ENCODE data around the gene TAS1R2.
A peak's percentile ranks its signal among the peaks of the same experiment; 100 is the strongest.
"Not testable (repeated sequence)": the region's sequence is repeated elsewhere in the genome, so short reads cannot be mapped to it uniquely, and the experiment has no call there.

TAS1R2 gene

DNA sequence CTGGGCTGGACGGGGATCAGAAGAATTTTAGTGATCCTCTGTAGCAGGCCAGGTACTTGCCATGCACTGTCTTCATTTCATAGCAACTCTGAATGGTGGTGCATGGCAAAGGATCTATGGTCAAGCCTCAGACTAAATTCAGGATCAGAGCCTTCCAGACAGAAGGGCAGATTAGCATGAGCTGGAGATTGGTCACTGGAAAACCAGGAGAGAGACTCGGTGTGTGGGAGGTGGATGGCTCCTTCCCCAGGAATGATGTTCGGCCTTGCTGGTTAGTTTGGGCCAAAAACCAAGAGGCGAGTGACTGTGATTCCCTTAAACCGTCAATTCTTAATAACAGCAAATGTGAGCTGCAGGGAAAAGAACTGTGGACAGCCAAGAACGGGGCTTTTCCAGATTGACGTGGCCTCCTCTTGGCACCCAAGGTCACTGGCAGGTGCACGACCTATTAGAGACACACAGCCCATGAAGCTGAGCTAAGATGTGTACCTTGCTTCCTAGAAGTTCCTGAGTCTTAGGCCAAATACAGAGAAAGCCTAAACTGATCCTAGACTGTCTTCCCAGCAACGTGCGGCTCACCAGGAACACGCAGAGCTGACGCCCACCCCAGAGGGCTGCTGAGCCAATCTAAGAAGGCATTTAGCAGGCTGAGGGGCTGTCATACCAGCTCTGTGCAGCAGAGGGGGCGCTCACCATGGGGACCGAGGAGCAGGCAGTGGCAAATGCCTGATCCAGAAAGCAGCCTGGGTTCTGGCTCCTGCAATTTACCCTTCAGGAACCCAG, 24.4 kb upstream of the TAS1R2 start:
- peak; percentile 90 for DNase-seq

- DNase-seq, result no peak
Observed at GRCh38 chr1:18883079-18883478, 23.6 kb upstream of the TAS1R2 start.

DNA sequence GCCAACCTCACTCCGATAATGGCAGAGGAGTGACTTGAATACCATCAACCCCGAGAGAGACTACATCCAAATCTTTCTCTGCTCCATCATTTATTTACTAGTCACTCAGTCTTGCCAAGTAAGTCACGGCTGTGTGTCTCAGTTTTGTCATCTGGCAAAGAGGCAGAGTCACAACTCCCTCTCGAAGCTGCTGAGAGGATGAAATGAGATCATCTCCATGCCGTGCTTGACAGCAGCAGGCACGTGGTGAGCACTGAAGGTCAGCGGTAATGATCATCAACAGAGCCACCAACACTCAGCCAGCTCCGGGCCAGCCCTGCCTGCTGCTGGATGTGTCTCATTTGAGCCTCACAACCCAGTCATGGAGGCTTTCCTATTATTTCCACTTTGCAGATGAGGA, 23.0 kb upstream of the TAS1R2 start:
- peak; percentile 31 for DNase-seq

DNA sequence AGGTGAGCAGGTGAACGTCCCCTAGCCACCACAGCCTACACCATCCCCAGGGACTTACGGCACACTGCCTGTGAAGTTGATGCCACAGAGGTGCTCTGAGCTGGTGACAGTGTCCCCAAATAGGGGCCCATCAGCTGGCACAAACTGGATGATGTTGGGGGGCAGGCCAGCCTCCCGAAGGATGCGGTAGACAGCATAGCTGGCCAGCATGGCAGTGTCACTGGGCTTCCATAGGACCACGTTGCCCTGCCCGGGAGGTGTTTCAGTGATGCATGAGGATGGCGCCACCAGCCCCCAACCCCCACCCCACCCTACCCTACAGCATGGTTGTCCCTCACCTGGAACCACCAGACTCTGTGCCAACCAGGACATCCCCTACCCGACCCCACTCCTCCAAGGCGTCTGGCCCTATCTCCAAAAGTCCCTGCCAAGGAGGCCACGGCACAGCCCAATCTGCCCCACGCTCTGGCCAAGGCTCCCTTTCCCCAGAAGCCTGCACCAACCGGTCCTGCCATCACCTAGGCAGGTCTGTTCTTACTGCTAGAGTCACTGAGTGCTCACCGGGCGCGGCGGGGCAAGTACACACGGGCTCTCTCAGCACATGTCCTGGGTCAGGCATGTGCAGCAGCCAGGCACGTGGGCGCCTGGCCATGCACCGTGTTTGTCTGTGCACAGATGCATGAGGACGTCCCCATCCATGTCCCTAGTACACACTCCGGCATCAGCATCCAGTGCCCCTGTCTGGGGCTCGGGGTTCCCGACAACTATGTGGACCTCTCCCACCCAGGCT, 22.4 kb upstream of the TAS1R2 start:
- DNase-seq, result no peak

DNA sequence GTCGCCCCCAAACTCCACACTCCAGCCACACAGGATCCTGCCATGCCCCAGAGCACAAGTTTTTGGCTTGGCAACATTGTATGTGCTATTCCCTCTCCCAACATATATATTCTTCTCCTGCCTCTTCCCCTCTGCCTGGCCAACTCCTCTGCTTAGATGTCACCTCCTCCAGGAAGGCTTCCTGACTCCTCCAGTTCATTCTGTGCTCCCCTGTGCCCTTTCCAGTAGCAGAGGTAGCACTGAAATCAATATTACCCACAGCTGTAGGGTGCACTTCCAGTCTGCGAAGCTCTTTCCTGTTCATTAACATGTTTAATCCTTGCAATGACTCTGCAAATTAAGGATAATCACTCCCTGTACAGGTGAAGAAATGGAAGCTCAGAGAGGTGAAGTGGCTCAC, 21.7 kb upstream of the TAS1R2 start:
- no peak for DNase-seq

DNA sequence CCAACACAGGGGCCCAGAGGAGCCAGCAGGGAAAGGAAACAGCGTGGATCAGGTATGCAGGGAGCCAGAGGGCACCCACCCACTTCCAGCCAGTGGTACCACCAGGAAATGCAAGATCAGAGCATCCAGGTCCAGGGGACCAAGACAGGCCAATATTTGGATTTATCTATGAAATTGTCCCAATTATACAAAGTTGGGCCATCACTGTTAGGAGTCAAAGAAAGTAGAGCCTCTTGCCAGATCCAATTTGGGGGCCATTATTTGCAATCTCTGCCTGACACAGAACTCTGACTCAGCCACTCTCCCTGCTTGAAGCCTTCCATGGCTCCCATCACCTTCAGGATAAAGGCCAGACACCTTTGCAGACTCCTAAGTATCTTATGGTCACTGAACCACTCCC, 21.1 kb upstream of the TAS1R2 start:
- DNase-seq, result no peak

DNA sequence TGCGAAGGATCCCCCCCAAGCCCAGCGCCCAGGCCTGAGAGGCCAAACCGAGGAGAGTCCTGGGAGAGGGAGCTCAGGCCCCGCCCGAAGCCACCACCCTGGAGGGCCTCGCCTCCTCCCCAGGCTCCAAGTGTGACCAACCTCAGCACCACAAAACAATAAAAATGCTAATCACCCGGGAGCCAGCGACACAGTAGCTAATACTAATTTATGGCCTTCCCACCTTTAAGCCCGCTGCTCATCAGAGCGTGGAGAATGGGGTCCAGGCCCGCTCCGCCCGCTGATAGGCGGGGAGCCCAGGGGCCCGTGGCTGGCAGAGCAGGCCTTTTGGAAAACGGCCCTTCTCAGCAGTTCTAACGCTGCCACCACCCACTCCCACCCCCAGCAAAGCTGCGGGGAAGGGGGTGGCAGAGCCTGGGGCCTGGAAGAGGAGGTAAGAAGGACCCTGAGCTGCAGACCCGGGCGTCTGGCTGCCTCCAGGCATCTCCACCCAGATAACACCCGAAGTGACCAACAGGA, 20.4 kb upstream of the TAS1R2 start:
- DNase-seq, result peak; percentile 96

- DNase-seq, result no peak
Observed at GRCh38 chr1:18879215-18879790, 19.8 kb upstream of the TAS1R2 start.

GRCh38 chr1:18878538-18879214, 19.2 kb upstream of the TAS1R2 start:
- no peak for DNase-seq

GRCh38 chr1:18877282-18877681, 17.8 kb upstream of the TAS1R2 start:
- DNase-seq, result no peak

GRCh38 chr1:18876210-18876609, 16.8 kb upstream of the TAS1R2 start:
- no peak for DNase-seq

DNA sequence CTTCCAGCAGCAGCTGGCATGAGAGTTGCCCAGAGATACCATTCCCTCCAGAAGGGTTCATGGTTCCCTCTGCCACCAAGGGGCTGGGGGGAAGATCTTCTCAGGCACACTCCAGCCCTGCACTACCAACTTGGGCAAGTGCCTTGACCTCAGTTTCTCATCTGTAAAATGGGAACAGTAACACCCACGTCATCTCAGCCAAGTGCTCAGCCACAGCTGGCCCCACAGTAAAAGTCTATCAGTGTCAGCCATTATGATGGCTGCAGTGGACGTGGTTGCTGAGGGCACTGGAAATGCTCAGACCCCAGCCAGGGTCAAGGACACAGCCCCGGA, 16.3 kb upstream of the TAS1R2 start:
- no peak for DNase-seq

- peak; percentile 94 for DNase-seq
Observed at GRCh38 chr1:18875107-18875795, 15.8 kb upstream of the TAS1R2 start.

- DNase-seq, result no peak
Observed at GRCh38 chr1:18874600-18874999, 15.1 kb upstream of the TAS1R2 start.

GRCh38 chr1:18874036-18874435, 14.6 kb upstream of the TAS1R2 start:
- no peak for DNase-seq

GRCh38 chr1:18872071-18872611, 12.7 kb upstream of the TAS1R2 start:
- DNase-seq, result no peak

- DNase-seq, result no peak
Observed at GRCh38 chr1:18871401-18872070, 12.1 kb upstream of the TAS1R2 start.

- DNase-seq, result no peak
Observed at GRCh38 chr1:18870957-18871356, 11.5 kb upstream of the TAS1R2 start.

- DNase-seq, result not testable (repeated sequence)
Observed at GRCh38 chr1:18870595-18870865, 11.1 kb upstream of the TAS1R2 start.

DNA sequence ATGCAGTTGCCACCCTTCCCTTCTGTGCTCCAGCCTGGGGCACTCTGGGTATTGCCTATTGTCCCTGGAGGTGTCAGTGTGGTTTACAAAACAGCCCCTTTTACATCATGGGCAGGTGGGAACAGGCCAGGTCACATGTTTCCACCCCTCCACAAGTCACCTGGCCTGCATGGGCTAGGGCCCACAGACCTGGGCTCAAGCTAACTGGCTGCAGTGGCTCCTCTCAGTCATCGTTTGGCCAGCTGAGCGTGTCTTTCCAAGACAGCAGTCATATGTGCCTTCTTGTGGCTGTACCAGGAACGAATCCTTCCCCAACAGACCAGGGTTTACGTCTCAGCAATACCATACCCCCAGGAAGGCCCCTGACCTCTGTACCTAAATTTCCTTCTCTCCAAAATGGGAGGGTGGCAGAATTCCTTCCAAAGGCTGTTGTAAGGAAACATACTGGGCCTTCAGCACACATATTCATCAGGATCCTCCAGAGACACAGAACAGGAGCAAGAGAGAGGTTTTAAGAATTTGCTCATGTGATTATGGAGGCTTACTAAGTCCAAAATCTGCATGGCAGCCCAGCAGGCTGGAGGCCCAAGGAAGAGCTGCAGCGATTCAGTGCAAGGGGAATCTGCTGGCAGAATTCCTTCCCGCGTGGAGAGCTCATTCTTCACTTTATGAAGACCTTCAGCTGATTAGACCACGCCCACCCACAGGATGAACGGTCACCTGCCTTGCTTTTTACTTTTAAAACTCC, 10.6 kb upstream of the TAS1R2 start:
- DNase-seq, result no peak

DNA sequence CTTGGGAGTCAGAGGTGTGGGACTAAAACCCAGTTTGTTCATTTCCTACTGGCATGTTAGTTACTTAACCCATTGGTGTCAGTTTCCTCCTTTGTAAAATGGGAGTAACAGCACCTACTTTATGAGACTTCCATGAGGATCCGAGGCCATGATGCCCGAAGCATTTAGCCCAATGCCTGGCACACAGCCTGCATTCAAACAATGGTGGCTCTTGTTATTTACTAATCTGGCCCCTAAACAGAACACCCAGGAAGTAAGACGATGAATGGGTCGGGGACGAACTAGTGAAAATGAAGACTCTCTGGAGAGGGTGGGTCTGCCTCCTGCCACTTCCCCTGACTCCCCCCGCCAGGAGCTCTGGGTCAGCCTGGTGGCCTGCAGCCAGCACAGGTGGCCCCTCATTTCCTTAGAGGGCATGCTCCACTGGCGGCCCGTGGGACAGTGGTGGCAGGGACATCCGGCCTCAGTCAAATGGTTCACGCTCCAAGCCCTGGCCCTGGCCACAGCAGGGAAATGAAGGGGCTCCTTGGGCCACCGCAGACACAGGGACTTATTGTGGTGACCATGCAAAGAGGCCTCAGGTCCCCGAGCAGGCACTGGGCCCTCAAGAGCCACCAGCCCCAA, 9.5 kb upstream of the TAS1R2 start:
- no peak for DNase-seq
